H1 (cell line): ENCODE results near the gene NDUFV1.

Experiments used
- CTCF ChIP-seq, 3 experiments: IDR thresholded peaks; 1 replicate in 2 of 3; 2 replicates in 1 of 3; pipeline versions ENCODE4 v1.5.1 to v1.6.1; 2011; ENCODE audit warnings: low read length in 3 of 3, mild to moderate bottlenecking in 3 of 3, inconsistent platforms in 2 of 3, low read depth in 1 of 3, moderate library complexity in 1 of 3; ENCODE audit not compliant: insufficient read depth in 1 of 3; ENCODE audit errors: control extremely low read depth in 1 of 3
- EZH2 ChIP-seq: fragments of 200-600 bp; sonication (generic); IDR thresholded peaks from 2 replicates; pipeline ENCODE4 v1.7.1; 2012; ENCODE audit warnings: low read depth, mild to moderate bottlenecking, moderate library complexity, low read length, inconsistent platforms; ENCODE audit not compliant: severe bottlenecking
- NRF1 ChIP-seq: IDR thresholded peaks from 2 replicates; pipeline ENCODE4 v1.6.1; 2011; ENCODE audit warnings: mild to moderate bottlenecking, low read depth, low read length, improper control_type of control experiment
- POLR2A ChIP-seq, 2 experiments: IDR thresholded peaks; 1 replicate in 1 of 2; 2 replicates in 1 of 2; pipeline ENCODE4 v1.6.1; 2011; ENCODE audit warnings: low read depth in 2 of 2, low read length in 2 of 2, mild to moderate bottlenecking in 2 of 2; ENCODE audit errors: control extremely low read depth in 1 of 2
- RBBP5 ChIP-seq: IDR thresholded peaks from 2 replicates; pipeline ENCODE4 v1.7.1; 2012; ENCODE audit warnings: low read depth, mild to moderate bottlenecking, inconsistent platforms, low read length, moderate library complexity, borderline replicate concordance
- USF2 ChIP-seq: IDR thresholded peaks from 2 replicates; pipeline ENCODE4 v1.6.1; 2011; ENCODE audit warnings: low read length, improper control_type of control experiment

- TF ChIP-seq EZH2 (no peak), CTCF (IDR thresholded peaks at IDR 0.05; ENCODE audit: control extremely low read depth in 1 of 3, insufficient read depth in 1 of 3, low read depth in 1 of 3, low read length in 3 of 3) (no peak), USF2 (no peak), POLR2A (IDR thresholded peaks at IDR 0.05; ENCODE audit: control extremely low read depth in 1 of 2, low read depth in 2 of 2, low read length in 2 of 2) (no peak), RBBP5 (no peak), NRF1 (no peak)
Measured at GRCh38 chr11:67636962-67637361, 30.2 kb downstream of the NDUFV1 start.
